DOHH2 (cell line): ENCODE measurements around the gene SLC28A3.

Experiments
- EZH2phosphoT487 ChIP-seq: fragments of 200-600 bp; sonication (generic); IDR thresholded peaks from 2 replicates; pipeline ENCODE4 v1.6.1; 2017; ENCODE audit warnings: borderline replicate concordance, mild to moderate bottlenecking, antibody characterized with exemption, low read length, moderate library complexity, mixed read lengths
- TF ChIP-seq, protein P1 (sequence below): fragments of 200-600 bp; sonication (generic); IDR thresholded peaks from one replicate; pipeline ENCODE4 v1.5.1; 2014; ENCODE audit warnings: antibody characterized with exemption, mild to moderate bottlenecking, low read depth, low read length; ENCODE audit not compliant: poor library complexity, severe bottlenecking

DNA sequence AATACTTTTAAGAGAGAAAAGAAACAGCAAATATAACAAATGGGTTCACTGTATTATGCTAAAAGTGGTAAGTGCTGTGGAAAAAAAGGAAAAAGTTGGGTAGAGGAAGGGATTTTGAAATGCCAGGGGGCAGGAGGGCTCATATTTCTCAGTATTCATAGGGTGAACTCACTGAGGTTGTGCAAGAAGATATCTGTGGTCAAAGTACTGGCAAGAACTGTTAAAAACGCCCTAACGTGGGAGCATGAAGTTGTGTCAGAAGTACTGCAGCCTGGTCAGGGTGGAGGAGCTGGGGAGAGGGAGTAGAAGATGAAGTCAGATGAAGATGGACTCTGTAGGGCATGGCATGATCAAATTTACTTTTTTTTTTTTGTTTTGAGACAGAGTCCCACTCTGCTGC is 31.2 kb upstream of the SLC28A3 start:
- TF ChIP-seq, protein P1, sequence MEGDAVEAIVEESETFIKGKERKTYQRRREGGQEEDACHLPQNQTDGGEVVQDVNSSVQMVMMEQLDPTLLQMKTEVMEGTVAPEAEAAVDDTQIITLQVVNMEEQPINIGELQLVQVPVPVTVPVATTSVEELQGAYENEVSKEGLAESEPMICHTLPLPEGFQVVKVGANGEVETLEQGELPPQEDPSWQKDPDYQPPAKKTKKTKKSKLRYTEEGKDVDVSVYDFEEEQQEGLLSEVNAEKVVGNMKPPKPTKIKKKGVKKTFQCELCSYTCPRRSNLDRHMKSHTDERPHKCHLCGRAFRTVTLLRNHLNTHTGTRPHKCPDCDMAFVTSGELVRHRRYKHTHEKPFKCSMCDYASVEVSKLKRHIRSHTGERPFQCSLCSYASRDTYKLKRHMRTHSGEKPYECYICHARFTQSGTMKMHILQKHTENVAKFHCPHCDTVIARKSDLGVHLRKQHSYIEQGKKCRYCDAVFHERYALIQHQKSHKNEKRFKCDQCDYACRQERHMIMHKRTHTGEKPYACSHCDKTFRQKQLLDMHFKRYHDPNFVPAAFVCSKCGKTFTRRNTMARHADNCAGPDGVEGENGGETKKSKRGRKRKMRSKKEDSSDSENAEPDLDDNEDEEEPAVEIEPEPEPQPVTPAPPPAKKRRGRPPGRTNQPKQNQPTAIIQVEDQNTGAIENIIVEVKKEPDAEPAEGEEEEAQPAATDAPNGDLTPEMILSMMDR = no peak
- no peak for TF ChIP-seq EZH2phosphoT487
